ENCODE results near the gene INSYN1.
"Not testable (repeated sequence)": the region's sequence is repeated elsewhere in the genome, so short reads cannot be mapped to it uniquely, and the experiment has no call there.

INSYN1 gene

GRCh38 chr15:73794443-73795133 lies 41.4 kb upstream of the INSYN1 start:
- DNase-seq (ENCODE audit: low spot score): no peak
- TF ChIP-seq CTCF (IDR thresholded peaks at IDR 0.05; ENCODE audit: borderline replicate concordance, control extremely low read depth, extremely low read depth, insufficient read depth, missing control alignments): no peak
- in situ Hi-C loops (cut with MboI; ENCODE audit: low sequenced_read_pairs, unreplicated experiment): no loop called here

- DNase-seq (ENCODE audit: low spot score); in situ Hi-C loops (cut with MboI; ENCODE audit: low sequenced_read_pairs, unreplicated experiment): not testable (repeated sequence)
Observed at GRCh38 chr15:73792899-73793541, 39.9 kb upstream of the INSYN1 start.

- in situ Hi-C loops (cut with MboI; ENCODE audit: low sequenced_read_pairs, unreplicated experiment): no loop called here
- no peak for TF ChIP-seq CTCF (IDR thresholded peaks at IDR 0.05; ENCODE audit: borderline replicate concordance, control extremely low read depth, extremely low read depth, insufficient read depth, missing control alignments)
- no peak for DNase-seq (ENCODE audit: low spot score)
Observed at GRCh38 chr15:73792415-73792814, 39.3 kb upstream of the INSYN1 start.

- in situ Hi-C loops (cut with MboI; ENCODE audit: low sequenced_read_pairs, unreplicated experiment): no loop called here
- no peak for DNase-seq (ENCODE audit: low spot score)
- TF ChIP-seq CTCF (IDR thresholded peaks at IDR 0.05; ENCODE audit: borderline replicate concordance, control extremely low read depth, extremely low read depth, insufficient read depth, missing control alignments): no peak
Observed at GRCh38 chr15:73789521-73790240, 36.5 kb upstream of the INSYN1 start.

- no peak for DNase-seq (ENCODE audit: low spot score)
- TF ChIP-seq CTCF (IDR thresholded peaks at IDR 0.05; ENCODE audit: borderline replicate concordance, control extremely low read depth, extremely low read depth, insufficient read depth, missing control alignments): no peak
- in situ Hi-C loops (cut with MboI; ENCODE audit: low sequenced_read_pairs, unreplicated experiment): no loop called here
Observed at GRCh38 chr15:73787621-73788020, 34.5 kb upstream of the INSYN1 start.

GRCh38 chr15:73786538-73786937 lies 33.4 kb upstream of the INSYN1 start:
- in situ Hi-C loops (cut with MboI; ENCODE audit: low sequenced_read_pairs, unreplicated experiment): no loop called here

GRCh38 chr15:73785256-73786014 lies 32.3 kb upstream of the INSYN1 start:
- in situ Hi-C loops (cut with MboI; ENCODE audit: low sequenced_read_pairs, unreplicated experiment); DNase-seq (ENCODE audit: low spot score): not testable (repeated sequence)

More at GRCh38 chr15:73786538-73786937, 33.4 kb upstream of the INSYN1 start:
- no peak for TF ChIP-seq CTCF (IDR thresholded peaks at IDR 0.05; ENCODE audit: borderline replicate concordance, control extremely low read depth, extremely low read depth, insufficient read depth, missing control alignments)
- DNase-seq (ENCODE audit: low spot score): no peak

All from GM13976 (cell line).